Stimulated activated naive CD8-positive, alpha-beta T cell treated with anti-CD3 and anti-CD28 coated beads, Interleukin-15, Interleukin-2, amounts not matched to agents 100 ng/mL and 50 ng/mL, for 24 hours (primary cell): ENCODE results near the gene VPS18.
A peak's percentile ranks its signal among the peaks of the same experiment; 100 is the strongest.

Experiments used
- H3K27ac Mint-ChIP-seq: one replicate; pipeline ENCODE4 v1.8.0; 2021; ENCODE audit warnings: mild to moderate bottlenecking, mixed read lengths
- H3K27me3 Mint-ChIP-seq: one replicate; pipeline ENCODE4 v1.8.0; 2021; ENCODE audit warnings: mixed read lengths
- H3K36me3 Mint-ChIP-seq: one replicate; pipeline ENCODE4 v1.8.0; 2021; ENCODE audit warnings: low read depth, mixed read lengths
- H3K4me1 Mint-ChIP-seq: one replicate; pipeline ENCODE4 v1.8.0; 2021; ENCODE audit warnings: low read depth, mixed read lengths
- H3K4me3 Mint-ChIP-seq: one replicate; pipeline ENCODE4 v1.8.0; 2021; ENCODE audit warnings: mild to moderate bottlenecking, mixed read lengths
- H3K9me3 Mint-ChIP-seq: one replicate; pipeline ENCODE4 v1.8.0; 2021; ENCODE audit warnings: mixed read lengths

VPS18 gene

DNA sequence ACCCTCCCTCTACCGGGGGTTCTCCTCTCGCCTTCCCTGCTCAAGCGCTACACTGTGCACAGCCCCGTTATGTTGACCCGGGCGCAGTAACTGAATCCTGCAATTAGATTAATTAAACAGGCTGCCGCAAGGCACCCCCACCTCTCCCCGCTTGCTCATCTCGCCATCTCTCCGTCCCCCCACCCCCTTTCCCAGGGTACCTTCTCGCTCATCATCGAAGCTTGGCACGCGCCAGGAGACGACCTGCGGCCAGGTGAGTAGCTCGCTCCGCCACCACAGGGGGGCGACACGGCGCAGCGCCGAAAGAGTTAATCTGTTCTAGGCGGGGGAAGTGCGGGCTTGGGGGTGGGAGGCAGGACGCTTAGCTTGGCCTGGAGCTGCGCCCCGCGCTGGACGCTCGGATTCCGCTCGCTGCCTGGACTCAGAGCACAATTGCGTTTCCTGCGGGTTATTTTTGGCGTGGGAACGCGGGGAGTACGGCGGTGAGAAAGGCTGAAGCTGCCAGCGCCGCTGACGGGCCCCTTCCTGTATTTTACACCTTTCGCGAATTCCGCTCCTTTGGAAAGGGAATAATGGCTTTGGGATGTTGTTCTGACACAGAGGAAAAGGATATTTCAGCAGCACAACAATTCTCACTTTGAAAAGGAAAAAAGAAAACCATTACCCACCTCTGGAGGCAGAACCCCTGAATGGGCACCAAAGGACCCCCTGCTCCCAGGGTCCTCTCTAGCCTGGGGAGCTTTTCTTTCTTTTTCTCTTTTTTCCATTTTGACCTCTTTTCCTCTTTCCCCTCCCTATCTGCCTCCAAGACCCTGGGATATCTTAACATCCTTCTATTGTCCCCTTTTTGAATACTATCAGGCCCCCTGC, 36.4 kb downstream of the VPS18 start:
- Mint-ChIP-seq H3K4me3 (peak overlapping the region; percentile 60), H3K27me3 (peaks cover 55% of the 10 kb centered on the region), H3K4me1 (peaks cover 45% of the 10 kb centered on the region), H3K36me3 (no peaks in the 10 kb centered on the region), H3K27ac (no peak overlapping the region), H3K9me3 (no peaks in the 10 kb centered on the region)

DNA sequence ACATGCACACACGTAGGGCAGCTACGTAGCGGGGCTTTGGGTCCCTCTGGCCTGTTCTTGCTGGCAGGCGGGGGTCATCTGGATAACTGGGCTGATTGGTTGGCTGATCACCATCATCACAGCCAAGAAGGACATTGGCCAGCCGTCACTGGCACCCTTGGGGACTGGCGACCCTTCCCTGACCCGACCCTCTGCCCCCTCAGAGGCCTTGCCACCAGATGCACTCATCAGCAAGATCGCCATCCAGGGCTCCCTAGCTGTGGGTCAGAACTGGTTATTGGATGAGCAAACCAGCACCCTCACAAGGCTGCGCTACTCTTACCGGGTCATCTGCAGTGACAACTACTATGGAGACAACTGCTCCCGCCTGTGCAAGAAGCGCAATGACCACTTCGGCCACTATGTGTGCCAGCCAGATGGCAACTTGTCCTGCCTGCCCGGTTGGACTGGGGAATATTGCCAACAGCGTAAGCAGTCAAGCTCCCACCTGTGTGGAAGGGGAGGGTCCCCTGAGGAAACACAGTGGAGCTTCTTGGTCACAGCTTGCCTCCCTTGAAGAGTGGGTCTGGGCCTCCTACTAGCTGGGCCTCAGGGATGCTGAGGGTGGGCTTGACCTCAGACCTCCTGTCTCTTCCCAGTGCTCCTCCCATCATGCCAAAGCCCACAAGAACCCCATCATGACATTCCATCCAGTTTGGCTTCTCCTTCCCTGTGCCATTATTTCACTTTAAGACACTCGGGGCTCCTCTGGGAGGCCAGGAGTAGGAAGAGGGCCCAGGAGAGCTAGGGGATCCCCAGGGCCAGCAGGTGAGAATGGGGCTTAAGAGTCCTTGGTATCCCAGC, 37.3 kb downstream of the VPS18 start:
- H3K27ac Mint-ChIP-seq = no peak overlapping the region
- no peaks in the 10 kb centered on the region for H3K36me3 Mint-ChIP-seq
- peaks cover 55% of the 10 kb centered on the region for H3K27me3 Mint-ChIP-seq
- no peaks in the 10 kb centered on the region for H3K9me3 Mint-ChIP-seq
- no peak overlapping the region for H3K4me3 Mint-ChIP-seq
- H3K4me1 Mint-ChIP-seq = peaks cover 37% of the 10 kb centered on the region

DNA sequence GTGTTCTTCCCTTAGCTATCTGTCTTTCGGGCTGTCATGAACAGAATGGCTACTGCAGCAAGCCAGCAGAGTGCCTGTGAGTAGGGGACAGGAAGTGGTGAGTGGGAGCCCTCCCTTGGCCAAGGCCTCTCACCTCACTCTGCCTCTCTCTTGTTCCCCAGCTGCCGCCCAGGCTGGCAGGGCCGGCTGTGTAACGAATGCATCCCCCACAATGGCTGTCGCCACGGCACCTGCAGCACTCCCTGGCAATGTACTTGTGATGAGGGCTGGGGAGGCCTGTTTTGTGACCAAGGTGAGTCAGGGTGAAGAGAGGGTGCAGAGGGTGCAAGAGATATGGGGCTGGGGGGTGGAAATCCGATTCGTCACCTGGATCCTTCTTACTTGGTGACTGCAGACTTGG, 37.9 kb downstream of the VPS18 start:
- Mint-ChIP-seq H3K27ac (no peak overlapping the region), H3K4me3 (no peak overlapping the region), H3K9me3 (no peaks in the 10 kb centered on the region), H3K36me3 (no peaks in the 10 kb centered on the region), H3K27me3 (peaks cover 48% of the 10 kb centered on the region), H3K4me1 (peaks cover 31% of the 10 kb centered on the region)

DNA sequence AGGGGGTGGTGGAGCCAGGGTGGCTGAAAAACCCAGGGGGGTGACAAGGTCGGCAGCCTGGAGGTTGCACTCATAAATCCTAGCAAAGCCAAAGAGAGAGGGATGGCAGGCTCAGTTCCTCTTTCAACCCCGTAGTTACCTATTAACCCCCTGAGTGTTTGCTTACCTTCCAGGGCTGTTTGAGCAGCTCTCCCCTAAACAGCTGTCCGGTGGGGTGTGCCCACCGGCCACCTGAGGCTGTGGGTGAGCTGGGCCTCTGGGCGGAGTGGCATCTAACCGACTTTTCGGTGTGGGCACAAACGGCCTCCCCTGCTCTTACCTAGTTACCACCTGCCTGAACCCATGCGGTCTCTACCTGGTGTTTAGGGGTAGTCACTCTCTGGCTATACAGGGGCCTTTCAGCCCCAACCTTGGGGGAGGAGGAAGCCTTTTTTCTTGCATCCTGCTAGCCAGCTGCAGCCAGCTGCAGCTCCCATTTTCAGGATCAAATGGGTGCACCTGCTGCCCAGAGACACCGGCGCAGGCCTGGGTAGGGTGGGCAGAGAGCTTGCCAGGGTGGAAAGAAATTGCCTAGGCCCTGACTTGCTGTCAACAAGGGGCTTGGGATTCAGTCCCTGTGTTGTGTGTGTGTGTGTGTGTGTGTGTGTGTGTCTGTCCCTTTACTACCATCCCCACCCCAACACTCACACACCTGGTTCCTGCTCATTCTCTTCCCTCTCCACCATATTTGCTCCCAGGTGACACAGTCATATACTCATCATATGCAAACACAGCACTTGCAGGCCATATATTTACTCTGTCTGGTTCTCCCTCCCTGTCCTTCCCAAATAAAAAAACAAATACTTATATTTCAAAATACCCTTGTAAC, 38.6 kb downstream of the VPS18 start:
- peaks cover 46% of the 10 kb centered on the region for H3K27me3 Mint-ChIP-seq
- no peak overlapping the region for H3K4me3 Mint-ChIP-seq
- H3K27ac Mint-ChIP-seq = no peak overlapping the region
- no peaks in the 10 kb centered on the region for H3K9me3 Mint-ChIP-seq
- no peaks in the 10 kb centered on the region for H3K36me3 Mint-ChIP-seq
- H3K4me1 Mint-ChIP-seq = peaks cover 28% of the 10 kb centered on the region

DNA sequence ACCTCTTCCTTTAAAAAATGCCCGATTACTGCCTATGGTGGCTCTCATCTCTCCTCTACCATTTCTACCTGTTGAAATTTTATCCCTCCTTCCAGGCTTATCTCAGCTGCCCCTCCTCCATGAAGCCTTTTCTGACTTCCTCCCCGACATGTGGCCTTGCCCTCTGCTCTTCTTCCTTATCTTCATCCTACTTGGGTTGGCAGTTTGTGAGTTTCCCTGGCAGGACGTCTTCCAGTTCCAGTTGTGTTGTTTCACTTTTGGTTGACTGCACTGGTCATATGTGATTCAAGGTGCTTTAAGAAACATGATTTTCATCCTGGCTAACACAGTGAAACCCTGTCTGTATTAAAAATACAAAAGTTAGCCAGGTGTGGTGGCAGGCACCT, 39.3 kb downstream of the VPS18 start:
- Mint-ChIP-seq H3K4me3 (no peak overlapping the region), H3K27me3 (peaks cover 45% of the 10 kb centered on the region), H3K9me3 (no peaks in the 10 kb centered on the region), H3K27ac (no peak overlapping the region), H3K4me1 (peaks cover 28% of the 10 kb centered on the region), H3K36me3 (no peaks in the 10 kb centered on the region)

DNA sequence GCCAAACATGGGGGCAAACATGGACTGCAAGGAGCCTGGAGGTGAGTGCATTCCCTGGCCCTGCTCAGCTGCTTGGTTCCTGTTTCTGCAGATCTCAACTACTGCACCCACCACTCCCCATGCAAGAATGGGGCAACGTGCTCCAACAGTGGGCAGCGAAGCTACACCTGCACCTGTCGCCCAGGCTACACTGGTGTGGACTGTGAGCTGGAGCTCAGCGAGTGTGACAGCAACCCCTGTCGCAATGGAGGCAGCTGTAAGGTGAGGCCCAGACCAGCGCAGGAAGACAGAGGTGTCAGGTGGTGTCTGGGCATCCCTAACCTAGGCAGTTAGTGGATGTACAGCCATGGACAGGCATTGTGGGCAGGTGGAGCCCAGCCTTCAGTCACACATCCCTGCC, 40.2 kb downstream of the VPS18 start:
- H3K27ac Mint-ChIP-seq = no peak overlapping the region
- peaks cover 36% of the 10 kb centered on the region for H3K27me3 Mint-ChIP-seq
- peaks cover 18% of the 10 kb centered on the region for H3K4me1 Mint-ChIP-seq
- no peaks in the 10 kb centered on the region for H3K9me3 Mint-ChIP-seq
- no peaks in the 10 kb centered on the region for H3K36me3 Mint-ChIP-seq
- H3K4me3 Mint-ChIP-seq = no peak overlapping the region

DNA sequence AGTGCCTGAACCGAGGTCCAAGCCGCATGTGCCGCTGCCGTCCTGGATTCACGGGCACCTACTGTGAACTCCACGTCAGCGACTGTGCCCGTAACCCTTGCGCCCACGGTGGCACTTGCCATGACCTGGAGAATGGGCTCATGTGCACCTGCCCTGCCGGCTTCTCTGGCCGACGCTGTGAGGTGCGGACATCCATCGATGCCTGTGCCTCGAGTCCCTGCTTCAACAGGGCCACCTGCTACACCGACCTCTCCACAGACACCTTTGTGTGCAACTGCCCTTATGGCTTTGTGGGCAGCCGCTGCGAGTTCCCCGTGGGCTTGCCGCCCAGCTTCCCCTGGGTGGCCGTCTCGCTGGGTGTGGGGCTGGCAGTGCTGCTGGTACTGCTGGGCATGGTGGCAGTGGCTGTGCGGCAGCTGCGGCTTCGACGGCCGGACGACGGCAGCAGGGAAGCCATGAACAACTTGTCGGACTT, 42.0 kb downstream of the VPS18 start:
- Mint-ChIP-seq H3K27me3 (peaks cover 20% of the 10 kb centered on the region), H3K27ac (no peak overlapping the region), H3K36me3 (no peaks in the 10 kb centered on the region)

DNA sequence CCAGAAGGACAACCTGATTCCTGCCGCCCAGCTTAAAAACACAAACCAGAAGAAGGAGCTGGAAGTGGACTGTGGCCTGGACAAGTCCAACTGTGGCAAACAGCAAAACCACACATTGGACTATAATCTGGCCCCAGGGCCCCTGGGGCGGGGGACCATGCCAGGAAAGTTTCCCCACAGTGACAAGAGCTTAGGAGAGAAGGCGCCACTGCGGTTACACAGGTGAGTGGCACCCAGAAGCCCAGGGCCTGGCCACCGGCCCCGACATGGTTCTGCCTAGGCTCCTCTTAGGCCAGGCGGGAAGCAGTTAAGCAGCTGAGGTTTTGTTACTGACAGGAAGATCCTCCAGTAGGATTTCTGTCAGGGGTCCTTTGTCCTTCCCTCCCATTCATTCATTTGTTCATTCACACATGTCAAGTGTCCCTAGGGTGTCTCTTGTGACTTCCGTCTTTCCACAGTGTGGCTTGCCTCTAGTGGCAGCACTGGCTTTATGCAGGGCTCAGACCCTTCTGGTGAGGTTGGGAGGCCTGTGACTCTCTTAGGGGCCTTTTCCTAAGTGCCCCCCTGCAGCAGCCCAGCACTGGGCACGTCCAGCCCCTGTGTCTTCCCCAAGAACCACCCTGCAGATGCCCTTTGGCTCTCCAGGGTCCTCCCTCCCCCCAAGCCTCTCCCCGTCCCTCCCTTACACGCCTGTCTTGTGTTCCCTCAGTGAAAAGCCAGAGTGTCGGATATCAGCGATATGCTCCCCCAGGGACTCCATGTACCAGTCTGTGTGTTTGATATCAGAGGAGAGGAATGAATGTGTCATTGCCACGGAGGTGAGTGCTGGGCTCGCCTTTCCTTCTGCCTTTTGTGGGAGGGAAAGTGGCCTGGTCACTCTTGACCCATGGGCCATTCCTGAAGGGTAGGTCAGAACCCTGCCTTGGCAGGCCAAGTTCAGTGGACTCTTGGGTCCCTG, 42.7 kb downstream of the VPS18 start:
- peaks cover 19% of the 10 kb centered on the region for H3K4me1 Mint-ChIP-seq
- H3K27me3 Mint-ChIP-seq = peaks cover 13% of the 10 kb centered on the region
- no peak overlapping the region for H3K4me3 Mint-ChIP-seq
- H3K36me3 Mint-ChIP-seq = no peaks in the 10 kb centered on the region
- H3K9me3 Mint-ChIP-seq = no peaks in the 10 kb centered on the region
- no peak overlapping the region for H3K27ac Mint-ChIP-seq

More for the DNA sequence above, 42.0 kb downstream of the VPS18 start:
- no peak overlapping the region for H3K4me3 Mint-ChIP-seq
- peaks cover 19% of the 10 kb centered on the region for H3K4me1 Mint-ChIP-seq
- H3K9me3 Mint-ChIP-seq = no peaks in the 10 kb centered on the region

DNA sequence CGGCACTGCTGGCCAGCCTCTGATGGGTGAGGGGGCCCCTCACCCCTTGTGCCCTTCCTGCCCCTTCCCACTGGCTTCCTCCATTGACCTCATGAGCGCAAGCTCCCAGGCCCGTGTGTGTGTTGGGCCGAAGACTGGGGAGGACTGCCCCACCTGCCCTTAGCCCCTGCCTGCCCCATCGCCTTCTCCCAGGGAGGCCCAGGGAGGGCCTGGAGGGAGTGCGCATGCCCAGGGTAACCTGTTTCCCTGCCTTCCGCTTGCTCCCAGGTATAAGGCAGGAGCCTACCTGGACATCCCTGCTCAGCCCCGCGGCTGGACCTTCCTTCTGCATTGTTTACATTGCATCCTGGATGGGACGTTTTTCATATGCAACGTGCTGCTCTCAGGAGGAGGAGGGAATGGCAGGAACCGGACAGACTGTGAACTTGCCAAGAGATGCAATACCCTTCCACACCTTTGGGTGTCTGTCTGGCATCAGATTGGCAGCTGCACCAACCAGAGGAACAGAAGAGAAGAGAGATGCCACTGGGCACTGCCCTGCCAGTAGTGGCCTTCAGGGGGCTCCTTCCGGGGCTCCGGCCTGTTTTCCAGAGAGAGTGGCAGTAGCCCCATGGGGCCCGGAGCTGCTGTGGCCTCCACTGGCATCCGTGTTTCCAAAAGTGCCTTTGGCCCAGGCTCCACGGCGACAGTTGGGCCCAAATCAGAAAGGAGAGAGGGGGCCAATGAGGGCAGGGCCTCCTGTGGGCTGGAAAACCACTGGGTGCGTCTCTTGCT, 43.7 kb downstream of the VPS18 start:
- no peak overlapping the region for H3K4me3 Mint-ChIP-seq
- H3K4me1 Mint-ChIP-seq = peaks cover 26% of the 10 kb centered on the region
- no peak overlapping the region for H3K27ac Mint-ChIP-seq

DNA sequence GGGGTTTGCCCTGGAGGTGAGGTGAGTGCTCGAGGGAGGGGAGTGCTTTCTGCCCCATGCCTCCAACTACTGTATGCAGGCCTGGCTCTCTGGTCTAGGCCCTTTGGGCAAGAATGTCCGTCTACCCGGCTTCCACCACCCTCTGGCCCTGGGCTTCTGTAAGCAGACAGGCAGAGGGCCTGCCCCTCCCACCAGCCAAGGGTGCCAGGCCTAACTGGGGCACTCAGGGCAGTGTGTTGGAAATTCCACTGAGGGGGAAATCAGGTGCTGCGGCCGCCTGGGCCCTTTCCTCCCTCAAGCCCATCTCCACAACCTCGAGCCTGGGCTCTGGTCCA, 44.3 kb downstream of the VPS18 start:
- Mint-ChIP-seq H3K27ac (no peak overlapping the region), H3K9me3 (no peaks in the 10 kb centered on the region), H3K27me3 (peaks cover 2% of the 10 kb centered on the region), H3K4me1 (peaks cover 32% of the 10 kb centered on the region), H3K36me3 (no peaks in the 10 kb centered on the region), H3K4me3 (no peak overlapping the region)

More for the DNA sequence above, 43.7 kb downstream of the VPS18 start:
- H3K9me3 Mint-ChIP-seq = no peaks in the 10 kb centered on the region
- H3K27me3 Mint-ChIP-seq = peaks cover 6% of the 10 kb centered on the region
- H3K36me3 Mint-ChIP-seq = no peaks in the 10 kb centered on the region

DNA sequence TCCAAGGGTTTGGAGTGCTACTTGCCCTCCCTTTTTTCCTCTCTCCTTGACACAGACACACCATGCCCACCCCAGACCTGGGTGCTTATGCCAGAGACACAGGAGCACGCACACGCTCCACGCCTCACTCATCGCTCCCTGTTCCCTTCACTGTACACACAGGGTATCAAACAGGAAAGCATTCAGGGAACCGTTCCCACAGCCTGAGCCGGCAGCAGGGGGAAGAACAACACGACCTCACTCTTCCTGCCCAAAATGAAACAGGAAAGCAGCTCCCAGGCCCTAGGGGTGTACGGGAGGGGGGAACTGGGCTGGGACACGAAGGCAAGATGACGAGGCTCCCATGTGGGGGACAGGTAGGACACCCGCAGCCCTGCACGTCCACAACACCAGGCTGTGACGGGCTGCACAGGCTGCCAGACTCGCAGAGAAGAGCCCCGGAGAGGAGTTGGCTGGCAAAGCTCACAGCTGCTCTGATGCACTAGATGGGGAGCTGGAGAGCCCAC, 46.1 kb downstream of the VPS18 start:
- Mint-ChIP-seq H3K4me3 (peak overlapping the region; percentile 43), H3K27me3 (no peaks in the 10 kb centered on the region), H3K9me3 (no peaks in the 10 kb centered on the region), H3K36me3 (no peaks in the 10 kb centered on the region), H3K4me1 (peaks cover 34% of the 10 kb centered on the region), H3K27ac (peak overlapping the region; percentile 76)

DNA sequence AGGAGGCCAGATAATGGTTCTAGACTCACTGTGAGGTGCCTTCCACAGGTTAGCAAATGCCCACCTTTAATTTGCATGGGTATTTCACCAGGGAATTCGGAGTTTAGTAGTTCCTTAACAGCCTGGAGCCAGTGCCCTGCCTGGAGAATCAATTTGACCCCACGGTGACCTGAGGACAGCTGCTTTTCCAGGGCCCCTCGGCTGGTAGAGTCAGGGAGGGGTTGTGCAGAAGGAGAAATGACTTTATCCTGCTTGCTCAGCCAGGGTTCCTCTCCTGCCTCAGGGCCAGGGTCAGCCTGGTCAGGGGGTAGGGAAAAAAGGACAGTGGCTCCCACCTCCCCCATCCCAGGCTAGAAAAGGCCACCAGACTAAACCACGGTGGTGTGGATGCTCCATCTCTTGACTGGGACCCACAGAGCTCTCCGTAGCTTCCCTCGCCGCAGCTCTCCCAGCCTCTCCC, 46.8 kb downstream of the VPS18 start:
- Mint-ChIP-seq H3K4me3 (peak overlapping the region; percentile 65), H3K27ac (no peak overlapping the region), H3K36me3 (no peaks in the 10 kb centered on the region), H3K27me3 (no peaks in the 10 kb centered on the region), H3K9me3 (no peaks in the 10 kb centered on the region), H3K4me1 (peaks cover 34% of the 10 kb centered on the region)
